ENCODE data around the gene LPIN3. TPM values are rescaled to one million over a fixed set of nuclear protein-coding genes. Genes with fewer than 3 reads are reported as not detected.

LPIN3 gene
- total RNA-seq, 6 donors from 2014 or later = 9.4 to 78.6 (median 14.2) TPM

DNA sequence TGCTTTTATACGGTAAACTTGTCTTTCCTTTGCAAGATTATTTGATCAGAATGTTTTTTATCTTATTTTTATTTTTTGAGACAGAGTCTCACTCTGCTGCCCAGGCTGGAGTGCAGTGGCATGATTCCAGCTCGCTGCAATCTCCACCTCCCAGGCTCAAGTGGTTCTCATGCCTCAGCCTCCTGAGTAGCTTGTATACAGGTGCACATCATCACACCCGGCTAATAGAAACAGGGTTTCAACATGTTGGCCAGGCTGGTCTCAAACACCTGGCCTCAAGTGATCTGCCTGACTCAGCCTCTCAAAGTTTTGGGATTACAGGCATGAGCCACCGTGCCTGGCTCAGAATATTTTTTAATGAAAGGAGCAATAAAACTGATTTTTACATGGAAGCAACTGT lies 8.9 kb upstream of the LPIN3 start:
- ATAC-seq (ENCODE audit: low FRiP score in 2 of 2) (no peak), DNase-seq (peak in 1 of 2 donors; percentile 70)
- no peaks in the 10 kb centered on the region for H3K9me3 ChIP-seq
- WGBS, 2 donors = 71 to 80% methylated on average over 4 of the region's 4 CpGs
- peaks cover 15 to 25% (median 17%) of the 10 kb centered on the region in 4 donors for H3K4me1 ChIP-seq
- H3K27ac ChIP-seq = no peak overlapping the region
- no peak overlapping the region for H3K4me3 ChIP-seq
- TF ChIP-seq POLR2AphosphoS5 (IDR thresholded peaks at IDR 0.05) = no peak
- TF ChIP-seq EP300 (IDR thresholded peaks at IDR 0.05) = no peak
- no peak for TF ChIP-seq POLR2A (IDR thresholded peaks at IDR 0.05)
- no peak for TF ChIP-seq CTCF (IDR thresholded peaks at IDR 0.05)
- no peaks in the 10 kb centered on the region for H3K27me3 ChIP-seq
- H3K36me3 ChIP-seq = no peaks in the 10 kb centered on the region

DNA sequence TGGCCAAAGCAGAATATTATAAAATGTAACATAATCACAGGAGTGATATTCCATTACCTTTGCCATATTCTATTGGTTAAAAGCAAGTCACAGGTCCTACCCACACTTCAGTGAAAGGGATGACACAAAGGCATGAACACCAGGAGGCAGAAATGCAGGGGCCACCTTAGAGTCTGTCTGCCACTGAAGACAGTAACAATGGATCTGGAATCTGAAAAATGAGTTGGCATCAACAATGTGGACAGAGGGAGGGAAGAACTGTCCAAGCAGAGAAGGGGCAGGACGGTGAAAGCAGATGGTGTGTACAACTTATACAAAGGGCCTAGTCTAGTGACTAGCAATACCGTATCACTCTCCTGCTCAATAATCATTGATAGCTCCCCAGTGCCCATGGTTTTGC lies 6.6 kb upstream of the LPIN3 start:
- H3K27ac ChIP-seq = peak overlapping the region in 3 of 4 donors; percentile 25 to 67 (median 53)
- no peak for TF ChIP-seq POLR2AphosphoS5 (IDR thresholded peaks at IDR 0.05)
- TF ChIP-seq EP300 (IDR thresholded peaks at IDR 0.05) = no peak
- no peak for TF ChIP-seq CTCF (IDR thresholded peaks at IDR 0.05)
- no peak for TF ChIP-seq POLR2A (IDR thresholded peaks at IDR 0.05)

DNA sequence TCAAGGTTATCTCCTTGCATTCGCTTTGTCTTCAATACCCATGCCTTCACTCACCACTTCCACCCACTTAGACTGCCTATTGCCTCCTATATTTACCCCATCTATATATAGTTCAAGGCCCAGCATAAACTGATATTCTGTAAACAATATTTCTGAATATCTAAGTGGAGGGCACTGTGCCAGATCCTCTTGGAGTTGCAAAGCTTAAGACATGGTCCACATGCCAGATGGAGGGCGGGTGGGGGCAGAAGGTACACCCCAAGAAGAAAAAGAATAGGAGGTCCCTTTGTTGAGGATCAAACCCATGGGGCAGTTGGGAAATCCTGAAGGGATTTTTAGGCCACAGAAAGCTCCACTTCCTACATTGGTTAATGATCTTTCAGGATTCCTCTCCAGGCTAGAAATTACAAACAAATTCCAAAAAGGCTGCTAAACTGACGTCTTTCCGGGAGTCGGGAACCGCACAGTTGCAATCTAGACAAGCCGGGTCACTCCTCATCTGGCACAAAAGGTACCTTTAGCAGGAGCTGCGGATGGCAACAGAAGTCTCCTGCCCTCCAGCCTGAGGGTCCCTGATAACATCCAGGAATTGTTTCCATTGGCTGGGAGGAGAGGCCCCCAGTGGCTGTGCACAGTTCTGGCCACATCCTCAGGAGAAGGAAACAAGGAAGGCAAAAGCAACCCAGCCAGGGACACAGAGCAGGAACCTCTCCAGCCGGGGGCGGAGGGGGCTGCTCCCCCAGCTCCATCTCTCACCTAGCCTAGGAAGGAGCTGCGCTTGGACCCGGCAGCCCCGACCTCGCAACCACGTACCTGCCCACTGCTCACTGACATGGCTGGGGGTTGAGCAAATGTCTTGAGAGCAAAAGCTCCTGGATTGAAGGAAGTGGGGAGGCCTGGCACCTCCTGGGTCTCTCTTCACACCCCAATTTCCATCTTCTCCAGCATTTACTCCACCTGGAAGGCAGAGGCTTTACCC lies 5.9 kb upstream of the LPIN3 start:
- WGBS, 2 donors = 70 to 86% methylated on average over 9 to 15 of the region's 15 CpGs
- Histone ChIP-seq H3K27ac (peak overlapping the region in 3 of 4 donors; percentile 25 to 67 (median 53)), H3K36me3 (no peaks in the 10 kb centered on the region), H3K27me3 (no peaks in the 10 kb centered on the region), H3K4me1 (peaks cover 6 to 16% (median 10%) of the 10 kb centered on the region in 4 donors), H3K4me3 (no peak overlapping the region), H3K9me3 (no peaks in the 10 kb centered on the region)
- no peak for ATAC-seq (ENCODE audit: low FRiP score in 2 of 2)
- peak in 1 of 2 donors; percentile 52 for DNase-seq
- no peak for TF ChIP-seq POLR2AphosphoS5 (IDR thresholded peaks at IDR 0.05)
- TF ChIP-seq EP300 (IDR thresholded peaks at IDR 0.05) = no peak
- no peak for TF ChIP-seq POLR2A (IDR thresholded peaks at IDR 0.05)
- no peak for TF ChIP-seq CTCF (IDR thresholded peaks at IDR 0.05)

More for the DNA sequence above, 6.6 kb upstream of the LPIN3 start:
- ATAC-seq (ENCODE audit: low FRiP score in 2 of 2) = no peak
- no peaks in the 10 kb centered on the region for H3K27me3 ChIP-seq
- WGBS, 2 donors = 90 to 91% methylated on average over 2 of the region's 2 CpGs
- DNase-seq = no peak
- no peak overlapping the region for H3K4me3 ChIP-seq
- no peaks in the 10 kb centered on the region for H3K9me3 ChIP-seq
- peaks cover 11 to 20% (median 12%) of the 10 kb centered on the region in 4 donors for H3K4me1 ChIP-seq
- H3K36me3 ChIP-seq = no peaks in the 10 kb centered on the region

DNA sequence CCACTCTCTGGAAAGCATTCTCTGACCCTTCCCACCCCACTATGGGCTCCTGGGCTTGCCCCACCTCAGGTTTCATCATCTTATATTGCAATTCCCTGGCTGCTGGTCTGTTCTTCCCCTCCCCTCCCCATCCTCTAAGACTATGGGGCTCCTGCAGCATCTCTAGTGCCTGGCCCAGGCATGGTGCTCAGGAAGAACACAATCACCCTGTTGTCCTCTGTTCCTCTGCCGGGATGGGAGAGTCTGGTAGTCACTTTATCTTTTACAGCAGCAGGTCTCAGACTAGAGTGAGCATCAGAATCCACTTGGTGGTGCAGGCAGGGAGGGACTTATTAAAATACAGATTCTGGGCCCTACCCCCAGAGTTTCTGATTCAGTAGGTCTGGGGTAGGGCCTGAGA lies 5.0 kb upstream of the LPIN3 start:
- H3K27me3 ChIP-seq = no peaks in the 10 kb centered on the region
- 40 to 84% methylated on average over 1 of the region's 1 CpG for WGBS, 2 donors
- DNase-seq (no peak), ATAC-seq (ENCODE audit: low FRiP score in 2 of 2) (no peak)
- H3K36me3 ChIP-seq = no peaks in the 10 kb centered on the region
- H3K27ac ChIP-seq = no peak overlapping the region
- H3K4me1 ChIP-seq = peaks cover 10 to 16% (median 10%) of the 10 kb centered on the region in 4 donors
- no peak overlapping the region for H3K4me3 ChIP-seq
- TF ChIP-seq POLR2AphosphoS5 (IDR thresholded peaks at IDR 0.05) (no peak), POLR2A (IDR thresholded peaks at IDR 0.05) (no peak), CTCF (IDR thresholded peaks at IDR 0.05) (no peak), EP300 (IDR thresholded peaks at IDR 0.05) (no peak)
- no peaks in the 10 kb centered on the region for H3K9me3 ChIP-seq

Data from upper lobe of left lung (tissue), 6 donors.